Measurements from ENCODE around the gene LIN9. TPM values are rescaled to one million over a fixed set of nuclear protein-coding genes. Genes with fewer than 3 reads are reported as not detected.
"Not testable (repeated sequence)": the region's sequence is repeated elsewhere in the genome, so short reads cannot be mapped to it uniquely, and the experiment has no call there.

The LIN9 gene
- total RNA-seq, 1 donor from 2014 or later: 11.0 TPM

DNA sequence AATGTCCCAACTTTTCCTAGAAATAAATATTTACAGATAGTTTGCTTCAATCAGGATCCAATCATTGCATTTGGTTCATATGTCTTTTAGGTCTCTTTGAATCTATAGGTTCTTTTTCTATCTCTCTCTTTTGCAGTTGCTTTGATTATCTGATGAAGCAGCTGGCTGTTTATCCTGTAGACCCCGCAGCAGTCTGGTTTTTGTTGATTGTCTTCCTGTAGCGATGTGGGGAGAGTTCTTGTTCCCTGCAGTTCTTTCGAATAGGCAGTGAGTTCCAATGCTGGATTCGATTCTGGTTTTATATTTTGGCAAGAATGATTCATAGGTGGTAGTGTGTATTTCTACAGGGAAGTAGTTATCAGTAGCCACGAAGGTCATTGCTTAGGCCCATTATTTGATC, 92.9 kb downstream of the LIN9 start:
- intact Hi-C loops (cut with micrococcal nuclease): no loop called here

GRCh38 chr1:226215239-226215638, 93.7 kb downstream of the LIN9 start:
- intact Hi-C loops (cut with micrococcal nuclease): no loop called here

DNA sequence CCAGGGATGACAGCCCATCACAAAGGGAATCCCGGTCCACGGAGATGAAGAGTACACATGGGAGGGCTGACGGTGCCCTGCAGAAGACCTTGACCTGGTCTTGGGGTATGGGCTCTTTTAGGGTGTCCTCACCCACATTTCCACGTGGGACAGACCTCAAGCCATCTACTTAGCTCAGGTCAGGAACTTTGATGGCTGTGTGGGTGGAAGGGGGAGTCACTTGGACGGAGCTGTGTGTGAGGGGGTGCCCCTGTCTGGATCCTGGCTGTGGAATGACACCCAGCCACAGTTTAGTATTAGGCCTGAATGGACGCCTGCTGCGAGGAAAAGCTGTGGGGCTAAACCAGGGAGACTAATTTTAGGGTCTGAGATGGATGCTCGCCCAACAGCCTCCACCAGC, 96.4 kb downstream of the LIN9 start:
- intact Hi-C loops (cut with micrococcal nuclease): no loop called here

DNA sequence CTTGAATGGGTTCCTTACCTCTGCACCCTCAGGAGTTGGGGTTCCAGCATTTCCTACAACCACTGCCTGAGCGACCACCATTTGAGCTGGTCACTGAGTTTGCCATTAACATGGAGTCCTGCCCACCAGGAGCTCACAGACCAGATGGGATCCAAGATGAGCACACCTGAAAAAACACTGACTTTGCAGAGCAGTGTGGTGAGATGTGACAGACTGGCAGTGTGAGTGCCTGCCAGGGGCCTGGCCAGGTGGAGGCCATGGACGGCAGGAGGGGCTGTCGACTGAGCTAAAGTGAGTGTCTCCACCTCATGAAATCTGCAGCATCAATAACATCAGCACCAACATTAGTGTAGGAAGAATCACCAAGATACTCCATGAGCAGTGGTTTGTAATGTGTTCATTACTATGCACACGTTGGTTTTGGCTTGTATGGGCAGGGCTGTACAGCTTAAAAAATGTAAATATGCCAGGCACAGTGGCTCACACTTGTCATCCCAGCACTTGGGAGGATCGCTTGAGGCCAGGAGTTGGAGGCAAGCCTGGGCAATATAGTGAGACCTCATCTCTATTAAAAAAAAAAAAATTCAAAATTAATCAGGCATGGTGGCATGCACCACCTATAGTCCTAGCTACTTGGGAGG, 97.7 kb downstream of the LIN9 start:
- intact Hi-C loops (cut with micrococcal nuclease): no loop called here

DNA sequence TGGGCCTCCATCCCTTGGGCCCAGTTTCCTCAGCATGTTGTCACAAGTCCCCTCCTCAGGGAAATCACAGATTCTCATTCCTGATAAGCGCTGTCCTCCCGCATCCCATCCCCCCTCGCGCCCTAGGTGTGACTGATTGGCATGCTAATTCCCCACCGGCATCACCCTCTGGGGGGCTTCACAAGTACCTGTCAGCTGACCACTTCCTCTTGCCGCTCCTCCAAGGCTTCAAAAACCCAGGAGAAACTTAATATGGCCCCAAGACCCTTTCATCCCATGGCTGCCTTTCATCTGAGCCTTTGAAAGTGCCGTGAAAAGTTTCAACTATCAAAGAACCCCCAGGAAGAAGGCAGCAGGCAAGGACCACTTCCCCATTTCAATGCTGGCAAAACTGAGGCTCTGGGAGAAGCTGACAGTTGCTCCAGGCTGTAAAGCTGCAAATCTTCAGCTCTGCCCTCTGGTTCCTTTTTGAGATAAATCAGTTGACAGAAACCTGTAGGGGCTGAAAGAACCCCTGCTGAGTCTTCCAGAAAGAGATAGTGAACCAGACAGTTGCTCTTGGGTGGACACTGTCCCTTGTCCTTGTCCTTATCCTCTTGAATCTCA, 98.3 kb downstream of the LIN9 start:
- intact Hi-C loops (cut with micrococcal nuclease): no loop called here

- intact Hi-C loops (cut with micrococcal nuclease): no loop called here
Observed at GRCh38 chr1:226209307-226210059, 99.5 kb downstream of the LIN9 start.

GRCh38 chr1:226207048-226207447, 101.9 kb downstream of the LIN9 start:
- intact Hi-C loops (cut with micrococcal nuclease): no loop called here

DNA sequence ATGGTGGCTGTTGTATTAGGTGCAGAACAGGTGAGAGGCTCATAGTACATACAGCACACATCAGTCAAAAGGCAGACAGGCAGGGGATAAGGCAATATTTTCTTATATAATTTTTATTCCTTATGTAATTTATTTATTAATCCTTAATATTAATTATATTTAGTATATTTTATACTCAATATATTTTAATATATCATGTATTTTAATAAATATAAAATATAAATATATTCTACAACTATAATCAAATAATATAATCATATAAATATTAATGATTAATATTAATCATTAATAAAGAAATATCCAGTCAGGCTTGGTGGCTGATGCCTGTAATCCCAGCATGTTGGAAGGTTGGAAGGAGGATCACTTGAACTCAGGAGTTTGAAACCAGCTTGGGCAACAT, 104.8 kb downstream of the LIN9 start:
- intact Hi-C loops (cut with micrococcal nuclease): no loop called here

DNA sequence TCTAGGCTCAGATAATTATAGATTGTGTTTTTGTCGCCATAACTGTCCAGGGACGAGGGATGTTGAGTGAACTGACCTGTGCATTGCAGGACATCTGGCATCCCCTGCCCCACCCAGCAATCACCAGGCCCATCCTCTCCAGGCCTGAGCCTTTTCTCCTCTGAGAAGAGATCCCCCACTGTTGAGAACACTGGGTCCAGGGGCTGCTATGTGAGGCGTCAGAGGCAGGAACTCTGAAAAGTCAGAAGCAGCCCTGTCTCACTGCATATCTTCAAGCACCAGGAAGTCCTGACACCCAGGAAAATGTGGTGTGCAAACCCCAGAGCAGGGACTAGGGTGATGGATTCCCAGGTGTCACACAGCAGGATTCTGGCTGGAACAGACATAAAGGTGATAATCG, 105.3 kb downstream of the LIN9 start:
- intact Hi-C loops (cut with micrococcal nuclease): no loop called here

GRCh38 chr1:226203240-226203639, 105.7 kb downstream of the LIN9 start:
- intact Hi-C loops (cut with micrococcal nuclease): no loop called here

GRCh38 chr1:226202666-226203065, 106.3 kb downstream of the LIN9 start:
- intact Hi-C loops (cut with micrococcal nuclease): not testable (repeated sequence)

DNA sequence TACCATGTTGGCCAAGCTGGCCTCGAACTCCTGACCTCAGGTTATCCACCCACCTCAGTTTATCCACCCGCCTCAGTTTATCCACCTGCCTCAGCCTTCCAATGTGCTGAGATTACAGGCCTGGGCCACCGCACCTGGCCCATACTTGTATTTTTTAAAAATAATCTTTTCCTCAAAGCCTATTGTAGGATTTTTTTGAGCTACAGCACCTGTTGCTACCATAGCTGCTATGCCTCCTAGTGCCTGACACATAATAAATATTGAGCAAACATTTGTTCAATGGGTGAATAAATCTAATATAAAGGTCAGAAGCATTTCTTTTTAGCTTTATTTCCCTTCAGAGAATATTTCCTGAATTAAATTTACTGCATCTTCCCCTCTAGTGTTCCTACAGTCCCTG, 106.7 kb downstream of the LIN9 start:
- intact Hi-C loops (cut with micrococcal nuclease): no loop called here

GRCh38 chr1:226201029-226201593, 107.9 kb downstream of the LIN9 start:
- intact Hi-C loops (cut with micrococcal nuclease): loop anchor here (1.0 kb wide), 1 partner anchor 132 kb away; no protein-coding TSS in a partner anchor

DNA sequence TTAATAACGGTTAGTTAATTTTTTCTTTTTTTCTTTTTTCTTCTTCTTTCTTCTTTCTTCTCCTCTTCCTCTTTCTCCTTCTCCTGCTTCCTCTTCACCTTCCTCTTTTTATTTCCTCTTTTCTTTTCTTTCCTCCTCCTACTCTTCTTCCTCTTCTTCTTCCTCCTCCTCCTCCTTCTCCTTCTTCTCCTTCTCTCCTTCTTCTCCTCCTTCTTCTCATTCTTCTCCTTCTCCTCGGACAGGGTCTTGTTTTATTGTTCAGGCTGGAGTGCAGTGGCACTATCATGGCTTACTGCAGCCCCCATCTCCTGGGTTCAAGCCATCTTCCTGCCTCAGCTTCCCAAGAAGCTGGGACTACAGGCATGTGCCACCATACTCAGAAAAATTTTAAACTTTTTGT, 109.0 kb downstream of the LIN9 start:
- intact Hi-C loops (cut with micrococcal nuclease): no loop called here

DNA sequence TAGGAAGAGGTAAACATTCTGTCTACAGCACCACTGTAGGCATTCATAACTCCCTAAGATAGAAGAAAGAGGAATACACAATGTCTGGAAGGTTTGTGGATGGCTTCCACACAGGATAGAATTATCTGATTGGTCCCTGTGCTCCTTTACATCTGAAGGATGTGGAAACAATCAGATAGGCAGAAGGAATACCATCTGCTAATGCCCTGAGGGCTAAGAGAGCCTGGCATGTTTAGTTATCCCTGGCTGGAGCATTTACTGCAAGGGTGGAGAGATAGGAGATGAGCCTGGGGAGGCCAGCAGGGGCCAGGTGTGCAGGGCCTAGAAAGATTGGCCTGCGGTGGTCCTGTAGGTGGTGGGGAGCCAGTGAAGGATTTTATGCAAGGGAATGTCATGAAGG, 113.8 kb downstream of the LIN9 start:
- intact Hi-C loops (cut with micrococcal nuclease): no loop called here

DNA sequence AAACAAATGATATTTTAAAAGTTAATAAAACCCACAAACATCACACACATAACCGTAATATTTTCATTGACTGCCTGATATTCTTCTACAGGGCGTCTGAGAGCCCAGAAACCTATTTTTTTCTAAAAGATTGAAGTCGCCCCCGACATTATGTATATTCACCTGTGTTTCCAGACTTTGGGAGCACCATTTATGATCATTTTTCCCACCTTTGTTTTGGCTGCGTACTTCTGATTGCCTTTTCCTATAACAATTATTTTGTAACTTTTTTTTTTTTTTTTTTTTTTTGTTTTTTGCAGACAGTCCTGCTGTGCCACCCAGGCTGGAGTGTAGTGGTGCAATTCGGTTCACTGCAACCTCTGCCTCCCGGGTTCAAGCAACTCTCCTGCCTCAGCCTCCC, 121.6 kb downstream of the LIN9 start:
- intact Hi-C loops (cut with micrococcal nuclease): loop anchor here (2.0 to 10.0 kb wide), 7 partner anchors 105 to 1377 kb away; partner anchors contain the start of gene ZNF678

- intact Hi-C loops (cut with micrococcal nuclease): loop anchor here (2.0 to 10.0 kb wide), 7 partner anchors 105 to 1378 kb away; partner anchors contain the start of gene ZNF678
Observed at GRCh38 chr1:226187019-226187322, 122.0 kb downstream of the LIN9 start.

DNA sequence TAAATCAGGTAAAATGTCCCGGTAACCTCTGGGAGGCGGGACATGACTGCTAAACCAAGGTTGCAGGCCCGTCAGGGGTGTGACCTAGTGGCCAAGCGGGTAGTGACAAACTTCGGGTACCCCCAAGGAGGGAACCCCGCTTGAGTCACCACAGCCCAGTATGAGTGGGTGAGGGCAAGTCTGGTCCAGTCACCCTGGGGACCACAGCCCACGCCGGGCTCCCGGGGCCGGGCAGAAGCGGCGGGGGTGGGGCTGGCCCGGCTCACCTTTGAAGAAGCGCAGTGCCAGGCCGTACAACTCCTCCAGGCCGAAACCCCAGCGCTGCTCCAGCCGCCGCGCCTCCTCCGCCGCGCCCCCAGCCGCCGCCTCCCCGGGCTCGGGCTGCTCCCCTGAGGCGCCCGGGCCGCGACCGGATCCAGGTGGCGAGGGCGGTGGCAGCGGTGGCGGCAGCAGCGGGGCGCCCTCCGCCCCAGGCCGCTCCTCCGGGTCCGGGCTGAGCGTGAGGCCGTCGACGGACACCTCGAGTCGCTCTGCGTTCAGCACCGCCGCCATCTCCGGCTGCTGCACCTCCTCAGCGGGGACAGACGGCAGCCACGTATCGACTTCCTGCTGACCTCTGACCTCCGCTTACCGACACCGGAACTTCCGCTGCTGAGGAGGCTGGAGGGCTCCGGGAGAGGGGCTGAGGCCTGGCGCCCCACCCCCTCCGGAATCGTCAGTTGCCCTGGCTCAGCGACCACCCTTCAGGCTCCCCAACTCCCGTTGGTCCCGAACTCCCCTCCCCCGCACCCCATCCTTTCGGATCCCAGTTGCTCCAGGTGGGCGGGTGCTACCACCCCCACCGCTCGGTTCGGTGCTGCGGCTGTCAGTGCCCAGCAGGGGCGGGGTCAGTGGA, 122.6 kb downstream of the LIN9 start, which contains the start of gene ACBD3:
Gene ACBD3, minus strand, starts transcription at position 618 of the 895 bp plus-strand sequence. Its CDS starts 66 bp downstream, at position 552.
- intact Hi-C loops (cut with micrococcal nuclease): loop anchor here (1.0 to 10.0 kb wide), 11 partner anchors 11 to 1378 kb away; partner anchors contain the start of genes LIN9 and ZNF678

GRCh38 chr1:226185141-226186036, 123.6 kb downstream of the LIN9 start:
- intact Hi-C loops (cut with micrococcal nuclease): loop anchor here (1.0 to 10.0 kb wide), 11 partner anchors 12 to 1379 kb away; partner anchors contain the start of genes LIN9 and ZNF678

Data from T-helper 1 cell treated with Interleukin-12 subunit alpha and Interleukin-12 subunit beta and Interleukin-4 antibody, amounts not matched to agents 30 ng/mL and 1 ng/mL, for 36 hours (primary cell).